Stimulated activated CD4-positive, alpha-beta T cell treated with anti-CD3 and anti-CD28 coated beads, Interleukin-12 subunit alpha, Interleukin-12 subunit beta, amount 100 ng/mL, for 24 hours (primary cell): ENCODE measurements around the gene NQO2.
"Not testable (repeated sequence)": the region's sequence is repeated elsewhere in the genome, so short reads cannot be mapped to it uniquely, and the experiment has no call there.

Experiments used
- DNase-seq, 2 experiments: peaks; one replicate each; pipeline ENCODE4 v3.0.0-alpha.2; 2020; ENCODE audit warnings: low read depth in 2 of 2

Gene NQO2

DNA sequence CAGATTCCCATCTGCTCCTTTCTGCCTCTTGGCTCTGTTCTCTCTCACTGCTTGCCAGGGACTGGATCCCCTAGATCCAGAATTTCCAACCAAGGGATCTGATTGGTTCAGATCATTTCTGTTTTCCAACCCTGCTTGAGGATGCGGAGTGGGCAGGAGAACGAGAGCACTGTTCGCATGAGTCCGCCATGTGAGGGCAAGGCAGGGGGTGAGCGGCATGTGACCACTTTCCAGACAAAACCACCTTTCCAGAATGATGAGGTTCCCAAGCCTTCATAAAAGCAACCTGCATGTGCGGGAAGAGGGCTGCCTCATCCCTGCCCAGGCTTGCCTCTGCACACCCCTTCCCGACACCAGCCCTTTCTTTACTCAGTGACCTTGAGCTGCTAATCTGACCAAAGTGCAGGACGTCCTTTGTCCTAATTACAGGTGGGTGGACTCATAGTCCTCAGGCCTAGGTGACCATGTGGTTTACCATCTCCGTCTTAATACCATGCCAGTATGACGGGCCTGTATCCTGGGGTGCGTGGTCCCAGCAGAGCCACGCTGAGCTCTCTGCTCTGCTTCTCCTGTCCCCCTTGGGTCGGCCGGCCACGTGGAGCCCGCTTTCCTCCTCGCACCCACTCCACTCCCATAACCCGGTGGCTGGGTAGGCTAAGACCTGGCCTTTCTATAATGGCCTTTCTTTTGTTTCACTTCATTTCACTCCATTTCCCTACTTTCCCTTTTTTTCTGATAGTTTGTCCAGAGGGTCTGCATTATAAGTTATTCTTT, 14.4 kb downstream of the NQO2 start:
- no peak for DNase-seq

DNA sequence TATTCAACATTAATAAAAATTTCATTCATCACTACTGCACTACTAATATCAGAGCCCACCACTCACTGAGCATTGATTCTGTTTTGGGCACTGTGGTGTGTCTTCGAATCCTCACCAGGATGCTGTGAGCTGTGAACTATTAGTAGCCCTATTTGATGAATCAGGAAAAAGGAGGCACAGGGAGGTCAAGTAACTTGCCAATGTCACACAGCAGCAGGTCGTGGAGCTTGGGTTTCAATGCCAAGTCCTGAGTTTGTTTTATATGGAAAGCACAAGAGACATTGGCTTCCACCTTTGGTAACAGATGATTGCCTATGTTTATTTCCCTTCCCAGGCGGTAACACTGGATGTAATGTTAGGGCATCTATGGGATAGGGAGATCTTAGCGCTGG, 15.0 kb downstream of the NQO2 start:
- DNase-seq: no peak

DNA sequence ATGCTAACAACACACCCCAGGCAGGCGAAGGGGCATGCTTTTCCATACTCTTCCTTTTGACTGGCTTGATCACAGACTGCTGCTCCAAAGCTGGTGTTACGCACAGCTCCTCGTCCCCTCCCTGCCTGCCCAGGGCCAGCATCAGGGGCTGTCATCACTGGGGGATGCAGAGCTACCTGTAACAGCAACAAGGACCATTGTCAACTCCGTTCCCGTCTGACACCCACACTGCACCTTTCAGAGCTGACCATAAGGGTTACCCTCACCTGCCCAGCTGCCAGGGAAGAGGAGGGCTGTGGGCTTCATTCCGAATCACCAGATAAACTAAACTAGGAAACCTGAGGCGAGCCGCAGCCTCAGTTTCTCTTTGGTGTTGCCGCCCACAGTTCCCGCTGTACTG, 15.4 kb downstream of the NQO2 start:
- no peak for DNase-seq

DNA sequence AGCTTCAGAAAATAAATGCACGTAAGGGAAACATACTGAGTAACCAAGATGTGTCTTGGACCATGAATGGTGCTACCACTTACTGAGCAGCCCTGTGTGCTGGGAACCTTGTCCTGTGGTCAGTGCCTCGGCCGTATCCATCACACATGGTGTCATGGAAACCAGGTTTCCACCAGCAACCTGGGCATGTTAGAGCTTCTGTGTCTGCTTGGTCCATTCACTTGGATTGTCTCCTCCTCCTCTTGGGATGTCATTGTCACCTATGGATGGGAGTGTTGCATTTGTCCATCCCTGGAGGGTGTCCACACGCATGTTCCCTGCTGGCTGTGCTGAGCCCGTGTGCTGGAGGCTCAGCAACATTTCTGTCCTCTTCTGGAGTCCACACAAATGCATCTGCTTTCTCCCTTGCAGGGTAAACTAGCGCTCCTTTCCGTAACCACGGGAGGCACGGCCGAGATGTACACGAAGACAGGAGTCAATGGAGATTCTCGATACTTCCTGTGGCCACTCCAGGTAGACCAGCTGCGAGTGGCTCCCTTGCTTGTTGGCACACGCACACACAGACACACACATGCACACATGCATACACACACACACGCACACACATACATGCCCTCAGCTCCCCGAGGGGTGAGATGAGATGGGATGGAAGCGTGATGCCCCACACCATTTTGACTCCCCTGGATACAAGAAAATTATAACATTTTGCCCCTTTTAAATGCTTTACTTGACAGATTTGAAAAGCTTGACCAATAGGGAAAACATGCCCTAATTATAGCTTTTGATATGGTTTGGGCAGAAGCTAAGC, 17.0 kb downstream of the NQO2 start:
- no peak for DNase-seq

DNA sequence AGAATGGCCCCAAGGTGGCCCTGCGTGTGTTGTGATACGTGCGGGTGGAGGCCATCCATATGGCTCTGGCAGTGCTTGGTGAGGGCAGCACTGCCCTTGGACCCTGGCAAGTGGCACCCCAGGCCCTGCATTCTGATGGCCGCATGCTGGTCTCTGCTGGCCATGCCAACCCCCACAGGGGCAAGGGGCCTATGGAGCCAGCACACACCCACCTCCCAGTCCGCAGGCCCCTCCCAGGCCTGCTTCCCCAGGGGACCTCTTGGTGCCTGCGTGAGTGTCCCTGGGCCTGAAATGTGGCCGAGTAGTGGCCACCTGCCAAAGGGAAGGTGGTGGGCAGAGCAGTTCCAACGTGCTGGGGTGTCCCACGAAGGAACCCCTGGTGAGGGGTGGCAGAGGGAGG, 17.6 kb downstream of the NQO2 start:
- no peak for DNase-seq

DNA sequence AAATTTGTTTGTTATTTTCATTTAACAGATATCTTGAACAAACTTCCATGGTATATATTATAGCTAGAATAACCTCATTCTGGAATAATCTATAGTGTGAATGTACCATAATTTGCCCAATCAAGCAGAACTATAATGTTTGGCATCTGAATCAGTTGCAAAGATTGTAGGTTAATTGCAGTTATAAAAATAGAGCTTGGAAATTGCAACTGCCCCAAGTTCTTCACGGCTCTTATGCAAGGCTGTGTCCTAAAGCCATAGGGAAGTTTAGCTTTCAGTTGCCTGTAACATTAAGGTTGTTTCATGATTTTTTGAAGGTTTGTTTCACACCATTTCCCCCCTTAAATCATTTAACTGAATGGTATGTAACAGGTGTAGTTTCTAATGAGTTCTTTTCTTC, 19.4 kb downstream of the NQO2 start:
- DNase-seq: no peak

DNA sequence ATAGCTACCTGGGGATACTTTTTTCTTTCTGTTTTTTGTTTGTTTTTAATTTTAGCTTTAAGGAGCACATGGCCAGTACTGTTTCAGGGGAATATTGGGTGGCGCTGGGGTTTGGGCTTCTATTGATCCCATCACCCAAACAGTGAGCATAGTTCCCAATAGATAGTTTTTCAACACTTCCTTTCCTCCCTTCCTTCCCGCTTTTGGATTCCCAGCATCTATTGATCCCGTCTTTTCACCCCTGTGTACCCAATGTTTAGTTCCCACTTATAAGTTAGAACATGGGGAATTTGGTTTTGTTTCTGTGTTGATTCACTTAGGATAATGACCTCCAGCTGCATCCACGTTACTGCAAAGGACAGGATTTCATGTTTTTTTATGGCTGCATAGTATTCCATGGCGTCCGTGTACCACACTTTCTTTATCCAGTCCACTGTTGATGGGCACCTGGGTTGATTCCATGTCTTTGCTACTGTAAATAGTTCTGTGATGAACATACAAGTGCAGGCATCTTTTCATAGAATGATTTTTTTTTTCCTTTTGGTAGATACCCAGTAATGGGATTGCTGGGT, 20.1 kb downstream of the NQO2 start:
- DNase-seq: no peak

DNA sequence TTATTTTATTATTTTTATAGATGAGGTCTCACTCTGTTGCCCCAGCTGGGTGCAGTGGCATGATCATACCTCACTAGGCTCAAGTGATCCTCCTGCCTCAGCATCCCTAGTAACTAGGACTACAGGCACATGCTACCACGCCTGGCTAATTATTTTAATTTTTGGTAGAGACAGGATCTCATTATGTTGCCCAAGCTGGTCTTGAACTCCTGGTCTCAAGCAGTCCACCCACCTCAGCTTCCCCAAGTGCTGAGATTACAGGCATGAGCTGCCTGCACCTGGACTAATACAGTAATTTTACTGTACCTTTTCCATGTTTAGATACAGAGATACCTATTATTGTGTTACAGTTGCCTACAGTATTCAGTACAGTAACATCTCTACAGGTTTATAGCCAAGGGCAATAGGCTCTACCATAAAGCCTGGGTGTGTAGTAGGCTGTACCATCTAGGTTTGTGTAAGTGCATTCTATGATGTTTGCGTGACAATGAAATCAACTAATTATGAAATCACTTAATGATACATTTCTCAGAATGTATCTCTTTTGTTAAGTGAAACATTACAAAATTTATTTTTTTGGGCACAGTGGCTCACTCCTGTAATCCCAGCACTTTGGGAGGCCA, 21.4 kb downstream of the NQO2 start:
- DNase-seq: not testable (repeated sequence)

DNA sequence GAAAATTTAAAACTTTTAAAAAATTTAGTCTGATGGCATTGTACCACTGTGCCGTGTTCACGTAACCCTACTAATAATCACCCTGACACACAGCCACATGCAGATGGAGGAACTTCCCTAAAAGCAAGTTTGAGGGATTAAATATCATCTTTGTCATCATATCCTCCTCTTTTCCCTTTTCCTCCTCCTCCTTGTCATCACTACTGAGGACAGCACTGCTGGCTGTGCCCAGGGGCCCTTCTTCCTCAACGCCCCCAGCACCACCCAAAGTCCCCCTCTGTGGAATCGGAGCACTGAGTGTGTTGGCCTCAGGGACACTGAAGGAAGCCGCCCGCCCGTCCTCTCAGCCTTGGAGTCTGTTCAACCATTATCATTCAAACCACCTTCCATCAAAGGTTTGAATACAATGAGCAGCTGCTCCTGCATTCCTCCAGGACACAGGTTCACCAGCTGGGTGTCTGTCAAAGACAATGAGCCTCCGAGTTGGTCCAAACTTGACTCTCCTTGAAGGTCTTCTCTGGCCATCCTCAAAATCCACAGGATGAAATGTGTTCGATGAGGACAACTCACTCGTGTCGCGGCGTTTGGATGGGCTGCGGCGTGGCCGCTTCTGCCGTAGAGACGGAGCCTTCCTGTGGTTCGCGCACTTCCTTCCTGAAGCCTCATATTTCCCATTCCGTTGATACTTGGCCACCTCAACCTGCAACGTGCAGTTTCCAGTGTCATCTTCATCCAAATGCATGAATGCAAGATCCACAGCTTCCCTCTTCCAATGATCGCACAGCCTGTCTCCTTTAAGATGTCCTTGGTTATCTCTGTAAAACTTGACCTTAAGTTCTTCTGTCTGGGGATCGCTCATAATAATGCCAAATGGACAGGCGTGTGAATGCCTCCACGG, 23.3 kb downstream of the NQO2 start:
- DNase-seq: no peak

DNA sequence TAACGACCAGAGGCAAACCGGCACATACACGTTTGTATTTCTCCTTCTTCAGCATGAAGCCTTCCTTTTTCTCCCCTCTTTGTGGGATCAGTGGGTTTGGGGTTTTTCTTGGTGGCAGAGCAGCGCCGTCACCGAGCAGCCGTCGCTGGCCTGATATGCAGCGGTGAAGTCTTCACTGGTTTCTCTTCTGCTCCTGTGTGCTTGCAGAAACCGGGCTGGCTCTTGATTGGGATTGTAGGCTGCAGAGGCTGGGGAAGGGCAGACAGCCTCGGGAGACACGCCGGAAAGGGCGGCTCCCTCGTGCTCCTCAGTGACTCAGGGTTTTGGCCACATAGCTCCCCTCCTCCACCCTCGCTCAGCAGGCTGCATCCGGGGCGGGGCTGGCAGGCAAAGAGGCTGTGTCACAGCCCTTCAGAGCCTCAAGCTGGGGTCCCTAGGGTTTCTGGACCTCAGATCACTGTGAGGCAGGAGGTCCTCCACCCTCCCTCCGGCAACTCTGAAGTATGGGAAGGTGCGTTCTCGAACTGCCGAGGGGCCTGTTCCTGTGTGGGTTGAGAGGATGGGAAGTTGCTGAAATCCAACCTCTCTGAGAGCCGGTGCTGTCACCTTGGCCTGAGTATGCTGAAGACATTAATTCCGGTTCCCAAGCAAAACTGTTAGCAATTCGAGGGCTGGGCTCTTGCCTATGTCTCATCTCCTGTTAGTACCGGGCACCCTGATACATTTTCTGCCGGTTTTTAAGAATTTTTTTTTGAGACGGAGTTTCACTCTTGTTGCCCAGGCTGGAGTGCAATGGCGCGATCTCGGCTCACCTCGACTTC, 24.2 kb downstream of the NQO2 start:
- DNase-seq: peak; percentile 82 to 88

DNA sequence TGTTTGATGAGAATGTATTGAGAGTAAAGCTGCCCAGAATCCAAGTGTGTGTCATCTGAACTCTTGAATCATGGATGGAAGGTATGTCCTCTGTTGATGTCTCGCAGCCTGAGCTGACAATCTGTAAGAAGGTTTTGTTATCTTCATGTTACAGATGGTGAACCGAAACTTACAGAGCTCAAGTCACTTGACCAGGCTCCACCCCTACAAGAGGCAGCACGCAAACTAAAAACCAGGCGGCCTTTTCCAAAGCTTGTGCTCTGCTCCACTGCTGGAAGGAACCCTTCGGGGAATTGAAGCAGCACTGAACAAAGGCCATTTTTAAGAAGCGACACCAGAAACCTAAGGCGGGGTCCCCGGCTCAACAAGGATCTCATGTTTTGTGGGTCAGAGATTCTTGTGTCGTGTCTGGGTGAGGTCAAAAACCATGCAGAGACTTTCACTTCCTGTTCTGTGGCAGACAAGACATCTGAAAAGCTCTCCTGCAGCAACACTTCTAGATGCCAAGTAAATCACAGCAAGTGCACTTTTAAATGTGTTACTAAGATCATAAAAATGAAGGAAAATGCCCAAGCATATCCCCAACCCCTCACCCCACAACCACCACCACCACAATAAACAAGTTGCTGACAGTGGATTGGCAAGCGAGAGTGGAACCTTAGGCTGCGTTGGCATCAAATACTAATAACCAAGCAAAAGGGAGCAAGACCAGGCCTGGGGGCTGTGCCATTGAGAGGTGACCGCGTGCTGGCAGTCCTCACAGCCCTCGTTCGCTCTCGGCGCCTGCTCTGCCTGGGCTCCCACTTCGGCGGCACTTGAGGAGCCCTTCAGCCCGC, 27.3 kb downstream of the NQO2 start:
- peak in 1 of 2 experiments; percentile 1 for DNase-seq

DNA sequence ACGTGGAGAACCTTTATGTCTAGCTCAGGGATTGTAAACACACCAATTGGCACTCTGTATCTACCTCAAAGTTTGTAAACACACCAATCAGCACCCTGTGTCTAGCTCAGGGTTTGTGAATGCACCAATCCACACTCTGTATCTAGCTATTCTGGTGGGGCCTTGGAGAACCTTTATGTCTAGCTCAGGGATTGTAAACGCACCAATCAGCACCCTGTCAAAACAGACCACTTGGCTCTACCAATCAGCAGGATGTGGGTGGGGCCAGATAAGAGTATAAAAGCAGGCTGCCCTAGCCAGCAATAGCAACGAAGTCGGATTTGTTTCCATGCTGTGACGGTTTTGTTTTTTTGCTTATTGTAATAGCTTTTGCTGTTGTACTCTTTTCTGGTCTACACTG, 28.5 kb downstream of the NQO2 start:
- DNase-seq: not testable (repeated sequence)

DNA sequence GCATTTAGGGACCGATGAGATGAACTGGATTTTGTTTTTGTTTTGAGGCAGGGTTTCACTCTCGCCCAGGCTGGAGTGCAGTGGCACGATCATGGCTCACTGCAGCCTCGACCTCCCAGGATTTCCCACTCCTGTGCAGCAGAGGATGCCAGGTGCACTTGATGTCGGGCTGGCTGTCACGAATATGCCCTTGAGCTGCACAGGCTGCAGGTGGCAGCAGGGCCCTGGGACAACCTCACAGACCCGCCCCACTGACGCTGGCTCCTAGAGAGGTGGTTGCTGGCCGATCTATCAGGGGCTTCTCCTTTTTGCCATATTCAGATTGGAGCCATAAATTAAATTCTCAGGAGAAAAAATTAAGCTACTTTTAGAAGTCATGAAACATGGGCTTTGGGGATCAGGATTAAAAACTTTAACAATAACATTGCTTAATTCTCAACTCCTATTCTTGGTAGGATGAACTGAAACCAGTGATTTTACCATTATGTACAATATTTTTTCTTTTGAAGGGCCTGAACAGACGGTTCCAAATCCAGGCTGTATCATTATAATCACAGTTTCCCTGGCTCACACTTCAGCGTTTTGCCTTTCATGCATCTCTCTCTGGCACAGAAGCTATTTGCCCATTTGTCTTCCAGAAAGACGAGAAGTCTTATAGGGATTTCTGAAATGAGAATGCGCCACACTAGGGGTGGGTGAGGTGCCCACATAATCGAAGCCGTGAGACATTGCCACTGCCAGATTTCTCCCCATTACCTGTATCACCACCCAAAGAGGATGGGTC, 32.4 kb downstream of the NQO2 start:
- no peak for DNase-seq

DNA sequence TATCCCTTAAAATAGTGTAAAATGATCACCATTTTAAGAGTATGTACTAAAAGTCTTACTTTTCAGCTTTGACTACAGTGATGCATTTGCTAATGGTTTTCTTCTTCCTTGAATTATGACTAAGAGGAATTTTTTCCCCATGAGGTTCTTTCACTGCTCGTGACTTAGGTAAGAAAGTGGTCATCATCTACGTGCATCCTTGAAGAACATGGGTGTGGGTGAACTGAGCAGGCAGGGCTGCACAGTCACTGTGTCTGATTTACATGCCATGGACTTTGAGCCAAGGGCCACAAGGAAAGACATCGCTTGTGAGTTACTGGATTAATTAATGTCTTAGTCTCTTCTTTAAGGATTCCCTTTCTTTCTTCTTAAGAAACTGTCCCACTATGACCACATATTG, 33.3 kb downstream of the NQO2 start:
- no peak for DNase-seq

DNA sequence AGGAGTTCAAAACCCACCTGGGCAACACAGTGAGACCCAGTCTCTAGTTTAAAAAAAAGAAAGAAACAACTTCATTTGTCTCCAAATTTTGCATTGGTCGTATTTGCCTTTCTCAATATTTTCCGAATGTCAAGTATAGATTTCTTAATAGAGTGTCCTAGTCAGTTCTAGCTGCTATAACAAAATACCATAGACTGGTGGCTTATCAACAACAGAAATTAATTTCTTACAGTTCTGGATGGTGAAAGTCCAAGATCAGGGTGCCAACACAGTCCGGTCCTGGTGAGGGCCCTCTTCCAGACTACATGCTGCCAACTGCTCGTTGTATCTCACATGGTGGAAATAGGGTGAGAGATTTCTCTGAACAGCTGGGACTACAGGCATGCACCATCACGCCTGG, 34.0 kb downstream of the NQO2 start:
- DNase-seq: no peak

DNA sequence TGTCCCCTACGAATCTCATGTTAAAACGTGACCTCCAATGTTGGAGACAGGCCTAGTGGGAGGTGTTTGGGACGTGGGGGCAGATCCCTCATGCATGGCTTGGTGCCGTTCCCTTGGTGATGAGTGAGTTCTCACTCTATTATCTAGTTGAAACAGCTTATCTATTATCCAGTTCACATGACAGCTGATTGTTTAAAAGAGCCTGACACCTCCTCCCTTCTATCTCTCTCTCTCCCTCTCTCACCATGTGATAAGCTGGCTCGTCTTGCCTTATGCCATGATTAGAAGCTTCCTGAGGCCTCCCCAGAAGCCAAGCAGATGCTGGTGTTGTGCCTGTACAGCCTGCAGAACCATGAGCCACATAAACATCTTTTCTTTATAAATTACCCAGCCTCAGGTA, 35.7 kb downstream of the NQO2 start:
- no peak for DNase-seq

DNA sequence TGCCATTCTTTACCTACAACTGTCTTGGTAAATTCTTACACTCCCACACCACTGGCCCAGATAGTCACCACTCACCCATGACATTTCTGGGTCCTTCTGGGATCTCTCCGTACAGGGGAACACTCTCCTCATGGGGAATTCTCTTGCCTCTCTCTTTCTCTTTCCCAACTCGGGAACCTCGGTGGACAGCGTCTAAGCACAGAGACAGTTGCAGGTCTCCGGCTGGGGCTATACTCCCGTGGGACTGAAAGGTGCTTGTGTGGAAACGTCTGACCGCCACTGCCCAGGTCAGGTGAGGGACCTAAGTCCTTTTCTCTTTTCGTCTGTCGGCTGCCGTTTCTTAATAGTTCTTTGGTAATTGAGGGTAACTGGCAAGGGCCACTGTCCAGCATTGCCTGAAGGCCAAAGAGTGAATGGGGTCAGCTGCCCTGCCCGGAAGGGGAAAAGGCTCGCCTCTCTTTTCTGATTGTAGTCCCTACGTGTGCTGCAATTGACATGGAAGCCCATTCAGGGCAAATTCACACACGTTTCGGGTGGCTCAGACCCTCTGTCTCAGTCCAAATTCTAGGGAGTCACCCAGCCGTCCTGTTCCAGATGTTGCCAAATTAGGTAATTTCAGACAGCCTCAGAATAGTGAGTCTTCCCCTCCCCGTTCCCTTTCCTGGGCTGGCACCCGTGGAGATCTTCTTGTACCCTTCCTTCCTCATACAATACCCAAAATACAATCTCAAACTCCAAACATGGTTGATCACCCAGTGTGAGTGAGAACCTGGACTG, 37.4 kb downstream of the NQO2 start:
- no peak for DNase-seq
